Measurements from ENCODE around the gene AUTS2.

Gene AUTS2

GRCh38 chr7:70540641-70541040 lies 942.4 kb downstream of the AUTS2 start:
- H3K9me3 ChIP-seq: no peaks in the 10 kb centered on the region
- intact Hi-C loops (cut with DNase I; ENCODE audit: low total_unique reads): no loop called here

GRCh38 chr7:70542750-70543376 lies 944.6 kb downstream of the AUTS2 start:
- Histone ChIP-seq H3K36me3 (no peaks in the 10 kb centered on the region), H3K27ac (no peak overlapping the region), H3K4me1 (peaks cover 0 to 14% (median 0%) of the 10 kb centered on the region in 4 donors), H3K27me3 (no peaks in the 10 kb centered on the region), H3K4me3 (no peak overlapping the region), H3K9me3 (no peaks in the 10 kb centered on the region)
- TF ChIP-seq, protein P1, sequence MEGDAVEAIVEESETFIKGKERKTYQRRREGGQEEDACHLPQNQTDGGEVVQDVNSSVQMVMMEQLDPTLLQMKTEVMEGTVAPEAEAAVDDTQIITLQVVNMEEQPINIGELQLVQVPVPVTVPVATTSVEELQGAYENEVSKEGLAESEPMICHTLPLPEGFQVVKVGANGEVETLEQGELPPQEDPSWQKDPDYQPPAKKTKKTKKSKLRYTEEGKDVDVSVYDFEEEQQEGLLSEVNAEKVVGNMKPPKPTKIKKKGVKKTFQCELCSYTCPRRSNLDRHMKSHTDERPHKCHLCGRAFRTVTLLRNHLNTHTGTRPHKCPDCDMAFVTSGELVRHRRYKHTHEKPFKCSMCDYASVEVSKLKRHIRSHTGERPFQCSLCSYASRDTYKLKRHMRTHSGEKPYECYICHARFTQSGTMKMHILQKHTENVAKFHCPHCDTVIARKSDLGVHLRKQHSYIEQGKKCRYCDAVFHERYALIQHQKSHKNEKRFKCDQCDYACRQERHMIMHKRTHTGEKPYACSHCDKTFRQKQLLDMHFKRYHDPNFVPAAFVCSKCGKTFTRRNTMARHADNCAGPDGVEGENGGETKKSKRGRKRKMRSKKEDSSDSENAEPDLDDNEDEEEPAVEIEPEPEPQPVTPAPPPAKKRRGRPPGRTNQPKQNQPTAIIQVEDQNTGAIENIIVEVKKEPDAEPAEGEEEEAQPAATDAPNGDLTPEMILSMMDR (IDR thresholded peaks at IDR 0.05): no peak
- intact Hi-C loops (cut with DNase I; ENCODE audit: low total_unique reads): no loop called here
- no peak for DNase-seq

More at GRCh38 chr7:70540641-70541040, 942.4 kb downstream of the AUTS2 start:
- Histone ChIP-seq H3K27ac (no peak overlapping the region), H3K4me3 (no peak overlapping the region), H3K4me1 (peaks cover 0 to 14% (median 0%) of the 10 kb centered on the region in 4 donors), H3K36me3 (no peaks in the 10 kb centered on the region), H3K27me3 (no peaks in the 10 kb centered on the region)
- TF ChIP-seq, protein P1 (IDR thresholded peaks at IDR 0.05): no peak
- no peak for DNase-seq

DNA sequence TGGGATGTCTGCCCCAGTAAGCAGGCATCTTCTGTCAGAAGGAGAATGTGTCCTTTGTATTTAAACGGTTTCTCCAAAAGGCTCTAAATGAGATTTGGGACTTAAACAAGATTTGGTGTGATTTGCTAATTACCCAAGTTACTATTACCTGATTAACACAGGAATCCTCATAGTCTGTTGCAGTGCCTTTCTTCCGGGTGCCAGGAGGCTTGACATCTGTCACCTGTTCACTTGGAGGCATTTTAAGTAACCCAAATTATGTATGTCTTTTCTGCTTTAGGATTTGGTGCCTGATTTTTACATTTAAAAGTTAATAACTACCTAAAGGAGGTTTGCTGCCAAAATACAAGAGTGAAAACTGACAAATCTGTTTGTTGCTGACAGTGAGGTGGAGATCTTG lies 945.7 kb downstream of the AUTS2 start:
- Histone ChIP-seq H3K27me3 (no peaks in the 10 kb centered on the region), H3K4me3 (no peak overlapping the region), H3K36me3 (no peaks in the 10 kb centered on the region), H3K27ac (no peak overlapping the region), H3K9me3 (no peaks in the 10 kb centered on the region), H3K4me1 (peaks cover 0 to 14% (median 0%) of the 10 kb centered on the region in 4 donors)
- TF ChIP-seq, protein P1 (IDR thresholded peaks at IDR 0.05): no peak
- intact Hi-C loops (cut with DNase I; ENCODE audit: low total_unique reads): no loop called here
- DNase-seq: no peak

GRCh38 chr7:70545214-70545613 lies 946.9 kb downstream of the AUTS2 start:
- no peaks in the 10 kb centered on the region for H3K36me3 ChIP-seq
- H3K4me3 ChIP-seq: no peak overlapping the region
- H3K9me3 ChIP-seq: no peaks in the 10 kb centered on the region
- H3K27me3 ChIP-seq: no peaks in the 10 kb centered on the region
- TF ChIP-seq, protein P1 (IDR thresholded peaks at IDR 0.05): no peak
- H3K4me1 ChIP-seq: peaks cover 0 to 14% (median 0%) of the 10 kb centered on the region in 4 donors
- intact Hi-C loops (cut with DNase I; ENCODE audit: low total_unique reads): loop anchor here (1.0 kb wide), 1 partner anchor 105 kb away; no protein-coding TSS in a partner anchor
- DNase-seq: no peak
- H3K27ac ChIP-seq: no peak overlapping the region

GRCh38 chr7:70552141-70552540 lies 953.9 kb downstream of the AUTS2 start:
- Histone ChIP-seq H3K36me3 (no peaks in the 10 kb centered on the region), H3K4me1 (no peaks in the 10 kb centered on the region), H3K27ac (no peak overlapping the region), H3K9me3 (no peaks in the 10 kb centered on the region), H3K4me3 (no peak overlapping the region), H3K27me3 (no peaks in the 10 kb centered on the region)
- intact Hi-C loops (cut with DNase I; ENCODE audit: low total_unique reads): loop anchor here (5.0 kb wide), 1 partner anchor 1565 kb away; no protein-coding TSS in a partner anchor
- no peak for DNase-seq
- TF ChIP-seq, protein P1 (IDR thresholded peaks at IDR 0.05): no peak
